KBM-7 (cell line): ENCODE data around the gene UPF1.

Experiments used
- DNase-seq: peaks from one replicate; pipeline ENCODE4 v3.0.0-alpha.2; 2015
- in situ Hi-C: fragments of 300-500 bp; cut with MboI; formaldehyde crosslinking; loops from 2 replicates; pipeline ENCODE4 v1.14.3; 2020; ENCODE audit warnings: low sequenced_read_pairs, low pct_unique_long_range_greater_than_20kb, mixed read lengths

The UPF1 gene

DNA sequence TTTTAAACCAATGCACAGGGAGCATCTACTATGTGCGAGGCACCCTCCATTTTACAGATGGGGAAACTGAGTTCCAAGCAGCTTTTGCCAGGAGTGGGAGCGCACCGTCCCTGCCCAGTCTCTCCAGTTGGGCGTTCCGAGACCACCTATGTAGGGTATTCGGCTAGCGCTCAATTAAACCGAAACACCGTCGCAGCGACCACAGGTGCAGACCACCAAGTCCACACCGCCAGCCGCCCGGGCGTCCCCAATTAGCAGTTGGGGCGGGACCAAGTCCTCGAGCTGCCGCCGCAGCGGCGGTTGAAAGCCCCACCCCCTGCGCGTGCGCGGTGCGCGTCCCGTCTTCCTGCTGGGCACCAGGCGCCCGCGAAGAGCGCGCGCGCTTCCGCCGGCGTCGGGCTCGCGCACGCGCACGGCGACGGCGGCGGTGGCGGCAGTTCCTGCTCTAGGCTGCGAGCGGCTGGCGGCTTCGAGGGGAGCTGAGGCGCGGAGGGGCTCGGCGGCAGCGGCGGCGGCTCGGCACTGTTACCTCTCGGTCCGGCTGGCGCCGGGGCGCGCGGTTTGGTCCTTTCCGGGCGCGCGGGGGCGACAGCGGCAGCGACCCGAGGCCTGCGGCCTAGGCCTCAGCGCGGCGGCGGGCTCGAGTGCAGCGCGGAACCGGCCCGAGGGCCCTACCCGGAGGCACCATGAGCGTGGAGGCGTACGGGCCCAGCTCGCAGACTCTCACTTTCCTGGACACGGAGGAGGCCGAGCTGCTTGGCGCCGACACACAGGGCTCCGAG lies at the start of gene UPF1:
UPF1 (plus strand) TSS at position 436 of the 782 bp plus-strand sequence; CDS start at position 687, 251 bp downstream.
- in situ Hi-C loops, result no loop called here
- DNase-seq, result peak; percentile 92

DNA sequence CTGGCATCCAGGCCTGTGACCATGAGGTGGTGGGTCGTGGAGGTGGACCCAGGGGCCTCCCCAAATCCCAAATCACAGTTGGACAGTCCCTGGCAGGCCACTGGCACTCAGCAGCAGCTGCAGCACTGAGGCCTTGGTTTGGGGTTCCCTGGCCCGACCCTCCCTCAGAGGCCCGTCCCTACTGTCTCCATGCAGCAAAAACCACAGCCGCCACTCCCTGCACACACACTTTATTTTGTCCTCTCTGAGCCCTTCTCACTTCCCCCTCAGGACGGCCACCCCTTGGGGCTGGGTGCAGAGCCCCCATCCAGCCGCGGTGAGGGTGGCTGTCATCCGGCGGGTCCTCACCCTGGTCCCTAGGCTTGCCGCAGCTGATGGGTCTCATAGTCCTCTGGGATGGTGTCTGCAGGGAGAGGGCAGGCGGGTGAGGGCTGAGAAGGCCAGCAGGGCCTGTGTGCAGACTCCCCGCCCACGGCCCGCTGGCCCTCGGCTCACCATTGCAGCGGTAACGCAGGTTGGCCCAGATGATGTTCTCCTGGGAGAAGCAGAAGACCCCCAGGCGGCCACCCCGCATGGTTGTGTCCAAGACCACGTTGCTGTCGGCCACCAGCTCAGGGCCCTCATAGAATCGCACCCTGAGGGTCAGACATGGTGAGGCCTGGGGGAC lies 49.1 kb upstream of the UPF1 start:
- no peak for DNase-seq
- in situ Hi-C loops, result no loop called here

DNA sequence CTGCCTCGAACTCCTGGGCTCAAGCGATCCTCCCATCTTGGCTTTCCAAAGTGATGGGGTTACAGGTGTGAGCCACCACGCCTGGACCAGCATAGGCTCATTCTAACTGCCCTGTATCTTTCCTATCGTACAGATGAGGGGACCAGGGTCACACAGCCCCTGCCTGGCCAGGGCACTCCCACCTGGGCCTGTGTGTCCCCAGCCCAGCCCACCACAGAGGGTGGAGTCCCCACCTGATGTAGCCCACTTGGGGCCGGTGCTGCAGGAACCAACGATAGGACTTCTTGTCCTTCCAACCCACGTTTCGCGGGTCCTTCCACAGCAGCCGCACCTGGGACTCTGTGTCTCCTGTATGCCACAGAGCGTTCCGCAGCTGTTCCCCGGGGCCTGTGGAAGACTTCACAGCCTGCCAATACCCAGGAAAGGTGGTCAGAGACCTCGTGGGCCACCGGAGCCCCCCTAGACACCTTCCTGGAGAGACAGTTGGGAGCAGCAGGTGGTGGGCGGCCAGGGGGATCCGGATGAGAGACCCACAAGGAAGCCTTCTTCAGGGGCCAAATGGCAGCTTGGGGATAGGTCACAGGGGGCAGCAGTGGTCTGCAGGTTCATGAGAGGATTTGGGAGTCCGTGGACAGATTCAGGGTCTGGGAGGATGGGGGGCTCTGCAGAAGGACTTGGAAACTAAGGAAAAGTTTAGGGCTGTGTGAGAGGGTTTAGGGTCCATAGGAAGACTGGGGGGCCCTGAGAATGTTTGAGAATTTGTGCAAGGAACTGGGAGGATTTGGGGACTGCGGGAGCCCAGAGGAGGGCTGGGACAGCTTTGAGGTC lies 47.6 kb upstream of the UPF1 start:
- DNase-seq, result no peak
- in situ Hi-C loops, result no loop called here

DNA sequence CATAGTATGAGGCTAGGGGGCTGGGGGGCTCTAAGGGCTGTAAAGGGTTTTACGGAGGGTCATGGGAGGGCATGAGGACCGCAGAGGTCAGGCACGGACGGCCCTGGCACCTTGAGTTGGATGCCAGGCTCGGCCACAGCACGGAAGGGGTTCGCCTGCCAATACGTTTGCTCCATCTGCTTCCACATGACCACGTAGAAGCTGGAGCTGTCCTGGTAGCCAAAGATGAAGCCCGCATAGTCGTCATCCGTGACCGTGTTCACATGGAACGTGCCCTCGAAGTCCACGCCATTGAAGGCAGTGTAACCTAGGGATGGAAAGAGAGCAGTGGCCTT lies 47.0 kb upstream of the UPF1 start:
- in situ Hi-C loops, result no loop called here
- no peak for DNase-seq

DNA sequence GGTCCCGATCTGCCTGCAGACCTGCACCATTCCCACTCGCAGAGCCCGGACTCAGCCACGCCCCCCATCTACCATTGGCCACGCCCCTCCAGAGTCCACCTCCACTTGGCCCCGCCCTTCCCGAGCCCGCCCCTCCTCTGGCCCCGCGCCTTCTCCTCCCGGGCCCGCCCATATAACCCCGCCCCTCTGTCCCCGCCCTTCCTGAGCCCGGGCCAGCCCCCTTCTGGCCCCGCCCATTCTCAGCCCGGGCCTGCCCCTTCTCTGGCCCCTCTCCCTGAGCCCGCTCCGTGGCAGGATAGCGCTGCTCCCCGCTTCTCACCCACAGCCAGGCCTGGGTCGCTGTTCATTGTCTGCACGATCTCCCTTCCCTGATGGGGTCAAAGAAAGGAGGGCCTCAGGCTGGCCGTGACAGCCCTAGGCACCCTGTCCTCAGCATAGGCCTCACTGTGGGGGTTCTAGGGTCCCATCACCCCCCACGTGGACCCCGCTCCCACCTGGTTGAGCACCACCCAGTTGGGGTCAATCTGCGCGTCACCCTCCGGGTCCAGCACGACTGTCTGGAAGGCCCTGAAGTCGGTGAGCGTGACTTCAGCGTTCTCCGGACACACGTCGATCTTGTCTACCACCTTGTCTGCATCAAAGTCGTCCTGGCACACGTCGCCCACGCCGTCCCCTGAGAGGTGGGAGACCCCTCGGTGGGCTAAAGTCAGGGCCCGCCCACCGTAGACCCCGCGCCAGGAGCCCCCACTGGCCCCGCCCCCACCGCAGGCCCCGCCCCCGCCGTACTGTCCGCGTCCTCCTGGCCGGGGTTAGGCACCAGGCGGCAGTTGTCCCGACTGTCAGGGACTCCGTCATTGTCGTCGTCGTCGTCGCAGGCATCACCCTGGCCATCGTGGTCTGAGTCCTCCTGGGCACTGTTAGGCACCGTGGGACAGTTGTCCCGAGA lies 46.3 kb upstream of the UPF1 start:
- in situ Hi-C loops, result no loop called here
- DNase-seq, result peak; percentile 60

DNA sequence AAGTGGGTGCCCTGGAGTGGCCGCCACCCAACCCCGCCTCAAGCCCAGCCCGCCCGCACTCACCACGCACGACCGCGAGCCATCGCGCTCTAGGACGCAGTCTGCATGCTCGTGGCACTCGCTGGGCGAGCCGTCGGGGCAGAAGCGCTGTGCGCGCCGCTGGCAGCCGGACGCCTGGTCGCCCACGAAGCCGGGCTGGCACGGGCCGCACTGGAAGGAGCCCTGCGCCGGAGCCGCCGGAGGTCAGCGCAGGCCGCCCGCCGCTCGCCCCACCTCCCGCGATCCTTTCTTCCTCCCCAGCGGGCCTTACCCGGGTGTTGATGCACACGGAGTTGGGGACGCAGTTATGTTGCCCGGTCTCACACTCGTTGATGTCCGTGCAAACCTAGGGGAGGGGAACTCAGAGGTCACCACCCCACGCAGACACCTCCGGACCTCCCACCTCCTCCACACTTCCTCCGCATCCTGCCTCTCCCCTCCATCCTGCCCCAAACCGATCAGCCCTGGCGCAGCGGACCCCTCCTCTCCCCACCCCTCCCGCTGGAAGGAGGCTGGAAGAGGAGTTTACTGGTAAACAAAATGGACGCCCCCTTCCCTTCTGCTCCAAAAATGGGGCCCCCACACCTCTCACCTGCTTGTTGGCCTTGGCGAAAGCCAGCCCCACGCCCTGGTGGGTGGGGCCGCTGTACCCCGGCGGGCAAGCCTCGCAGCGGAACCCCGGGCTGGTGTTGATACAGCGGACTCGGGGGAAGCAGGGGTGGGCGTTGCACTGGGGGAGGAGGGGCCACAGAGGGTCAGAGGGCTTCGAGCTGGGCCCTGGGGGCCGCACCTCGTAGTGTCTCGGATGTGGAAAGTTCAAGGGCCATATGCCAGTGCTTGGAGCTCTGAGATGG lies 43.0 kb upstream of the UPF1 start:
- no peak for DNase-seq
- in situ Hi-C loops, result no loop called here

DNA sequence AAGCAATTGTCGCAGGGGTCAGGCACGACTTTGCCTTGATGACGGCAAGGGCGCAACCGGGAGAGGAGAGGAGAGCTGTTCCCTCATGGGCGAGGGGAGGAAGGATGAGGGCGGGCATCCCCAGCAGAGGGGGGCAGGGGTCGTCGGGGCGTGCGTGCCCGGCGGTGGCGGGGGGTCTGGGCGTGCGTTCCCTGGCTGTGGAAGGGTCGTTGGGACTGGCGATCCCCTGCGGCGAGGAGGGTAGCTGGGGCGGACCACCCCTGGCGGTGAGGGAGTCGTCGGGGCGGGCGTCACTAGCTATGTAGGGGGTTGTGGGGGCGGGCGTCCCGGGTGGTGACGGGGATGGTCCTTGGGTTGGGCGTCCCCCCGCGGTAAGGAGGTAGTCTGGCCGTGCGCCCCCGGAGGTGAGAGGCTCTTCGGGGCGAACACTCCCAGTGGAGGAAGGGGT lies 42.3 kb upstream of the UPF1 start:
- in situ Hi-C loops, result no loop called here
- DNase-seq, result no peak

DNA sequence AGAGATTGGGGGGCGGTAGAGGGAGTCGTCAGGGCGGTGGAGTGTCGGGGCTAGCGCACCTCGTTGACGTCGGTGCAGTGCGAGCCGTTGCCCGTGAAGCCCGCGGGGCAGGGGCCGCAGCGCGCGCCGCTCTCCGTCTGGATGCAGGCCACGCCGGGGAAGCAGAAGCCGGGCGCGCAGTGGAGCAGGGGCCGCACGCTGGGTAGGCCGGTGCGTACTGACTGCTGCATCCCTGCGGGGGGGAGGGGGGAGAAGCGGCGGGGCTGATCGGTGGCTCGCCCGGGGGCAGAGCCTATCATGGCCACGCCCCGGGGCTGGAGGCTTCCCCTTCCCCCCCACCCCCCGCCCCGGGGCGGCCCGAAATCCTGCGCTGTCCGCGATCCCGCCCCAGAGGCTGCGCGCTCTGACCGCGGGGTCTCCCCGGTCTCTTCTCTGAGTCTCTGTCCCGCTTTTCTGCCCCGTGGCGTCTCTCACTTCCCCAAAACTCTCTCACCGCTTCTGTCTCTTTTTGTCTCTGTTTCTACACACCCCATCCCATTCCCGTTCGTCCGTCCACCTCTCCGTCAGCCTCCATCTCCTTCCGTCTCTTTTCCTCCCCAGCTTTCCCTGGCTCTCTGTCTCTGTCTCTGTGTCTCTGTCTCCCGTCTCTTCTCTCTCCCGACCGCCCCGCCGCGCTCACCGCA lies 41.7 kb upstream of the UPF1 start:
- DNase-seq, result peak; percentile 58
- in situ Hi-C loops, result no loop called here

DNA sequence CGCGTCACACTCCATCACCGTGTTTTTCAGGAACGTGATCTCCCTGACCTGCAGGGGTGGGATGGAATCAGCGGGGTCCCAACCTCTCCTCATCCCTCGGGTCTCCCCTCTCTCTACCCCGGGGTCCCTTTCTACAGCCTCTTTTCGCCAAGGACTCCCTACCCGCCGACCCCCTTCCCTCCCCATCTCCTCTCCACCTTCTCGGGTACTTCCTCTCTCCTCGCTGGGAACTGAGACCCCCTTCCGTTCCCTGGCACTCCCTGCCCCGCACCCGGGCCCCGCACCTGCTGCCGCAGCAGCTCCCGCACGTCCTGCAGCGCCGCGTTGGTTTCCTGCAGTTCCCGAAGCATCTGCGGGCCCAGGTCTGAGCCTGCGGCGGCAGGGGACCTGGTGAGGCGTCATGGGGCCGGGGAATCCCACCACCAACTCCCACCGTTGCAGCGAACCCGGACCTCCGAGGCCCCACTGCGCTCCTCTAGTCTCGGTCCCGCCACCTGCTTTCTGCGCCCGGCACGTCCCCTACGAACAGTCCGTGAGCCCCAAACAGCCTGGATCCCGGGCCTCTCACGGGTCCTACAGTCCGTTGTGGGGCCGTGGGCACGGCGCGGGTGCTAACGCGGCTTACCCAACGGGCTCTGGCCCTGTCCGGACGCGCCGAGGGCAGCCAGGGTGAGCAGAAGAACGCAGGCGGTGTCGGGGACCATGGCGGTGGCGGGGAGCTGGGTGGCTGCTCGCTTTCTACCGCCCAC lies 41.0 kb upstream of the UPF1 start, which contains the start of gene COMP:
COMP (minus strand) TSS at position 740 of the 749 bp plus-strand sequence; CDS start at position 704, 36 bp downstream.
- in situ Hi-C loops, result no loop called here
- no peak for DNase-seq

DNA sequence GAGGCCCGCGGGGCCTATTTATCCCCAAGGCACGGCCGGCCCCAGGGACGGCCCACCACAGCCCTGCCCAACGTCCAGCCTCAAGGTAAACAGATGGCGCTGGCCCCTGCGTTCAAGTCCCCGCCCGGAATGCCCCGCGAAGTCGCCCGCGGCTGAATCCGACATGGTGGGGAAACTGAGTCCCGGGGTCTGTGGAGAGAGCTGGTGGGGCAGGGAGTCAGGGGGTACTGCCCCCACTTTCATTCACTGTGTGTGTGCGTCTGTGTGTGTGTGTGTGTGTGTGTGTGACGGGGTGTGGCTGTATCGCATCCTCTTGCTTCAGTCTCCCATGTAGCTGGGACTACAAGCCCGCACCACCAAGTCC lies 40.5 kb upstream of the UPF1 start:
- in situ Hi-C loops, result no loop called here
- DNase-seq, result no peak

DNA sequence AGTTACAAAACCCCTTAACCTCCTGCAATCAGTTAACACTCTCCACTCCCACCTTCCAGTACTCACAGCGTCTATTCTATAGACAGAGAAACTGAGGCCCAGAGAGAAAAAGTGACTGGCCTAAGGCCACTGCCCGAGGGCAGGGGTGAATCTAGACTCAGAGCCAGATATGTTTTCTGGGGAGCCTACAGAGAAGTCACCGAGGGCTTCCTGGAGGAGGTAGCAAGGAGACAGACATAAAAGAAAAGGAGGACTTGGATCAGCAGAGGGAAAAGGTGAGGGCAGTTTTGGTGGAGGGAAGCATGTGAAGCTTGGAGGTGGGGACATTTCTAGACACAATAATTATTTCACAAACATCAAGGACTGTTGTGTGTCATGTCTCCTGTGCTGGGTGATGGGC lies 39.1 kb upstream of the UPF1 start:
- no peak for DNase-seq
- in situ Hi-C loops, result no loop called here

DNA sequence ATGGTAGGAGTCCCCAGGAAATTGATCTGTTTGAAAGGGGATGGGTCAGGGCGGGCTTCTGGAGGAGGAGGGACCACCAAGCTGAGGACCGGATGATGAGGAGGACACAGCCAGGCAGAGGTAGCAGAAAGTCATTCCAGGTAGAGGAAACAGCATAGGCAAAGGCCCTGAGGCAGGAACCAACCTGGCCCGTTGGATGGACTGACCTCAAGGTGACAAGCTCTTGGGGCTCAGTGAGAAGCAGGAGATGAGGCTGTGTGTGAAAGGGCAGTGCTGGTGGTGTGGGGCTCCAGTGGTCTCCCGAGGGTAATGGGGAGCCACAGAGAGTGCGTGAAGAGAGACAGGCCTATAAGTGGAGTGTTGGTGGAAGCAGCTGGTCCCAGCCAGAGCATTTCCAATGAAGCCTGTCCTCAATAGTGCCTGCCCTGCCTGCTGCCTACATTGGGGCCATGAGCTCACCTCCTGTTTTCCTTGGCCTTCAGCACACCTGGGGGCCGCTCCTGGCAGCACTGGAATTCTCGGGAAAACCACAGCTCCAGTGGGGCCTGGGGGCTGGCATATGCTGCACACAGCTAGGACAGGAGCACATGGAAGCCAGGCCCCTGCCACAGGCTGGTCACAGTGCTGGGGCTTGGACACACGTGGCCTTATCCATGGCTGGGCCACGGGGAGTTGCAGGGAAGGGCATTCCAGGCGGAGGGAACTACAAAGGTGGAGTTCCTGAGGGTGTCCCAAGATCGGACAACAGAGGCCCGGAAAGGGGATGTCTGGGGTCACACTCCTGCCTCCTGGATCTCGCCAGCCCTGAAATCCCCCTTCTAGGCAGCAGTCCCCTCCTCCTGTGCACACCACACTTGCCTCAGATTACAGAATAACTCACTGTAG lies 38.4 kb upstream of the UPF1 start:
- in situ Hi-C loops, result no loop called here

DNA sequence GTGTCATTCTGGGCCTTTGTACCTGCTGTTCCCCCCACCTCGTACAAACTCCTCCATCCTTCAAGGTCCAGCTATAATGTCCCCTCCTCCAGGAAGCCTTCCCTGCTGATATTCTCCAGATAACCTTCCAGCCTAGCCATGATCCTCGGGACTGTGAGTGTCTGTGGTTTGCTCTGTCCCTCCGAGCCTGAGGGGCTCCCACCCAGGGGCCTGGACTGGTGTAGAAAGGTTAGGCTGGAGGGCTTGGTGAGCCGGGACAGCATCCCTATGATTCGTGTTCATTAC lies 37.8 kb upstream of the UPF1 start:
- no peak for DNase-seq
- in situ Hi-C loops, result no loop called here

More for the DNA sequence above, 38.4 kb upstream of the UPF1 start:
- DNase-seq, result no peak

DNA sequence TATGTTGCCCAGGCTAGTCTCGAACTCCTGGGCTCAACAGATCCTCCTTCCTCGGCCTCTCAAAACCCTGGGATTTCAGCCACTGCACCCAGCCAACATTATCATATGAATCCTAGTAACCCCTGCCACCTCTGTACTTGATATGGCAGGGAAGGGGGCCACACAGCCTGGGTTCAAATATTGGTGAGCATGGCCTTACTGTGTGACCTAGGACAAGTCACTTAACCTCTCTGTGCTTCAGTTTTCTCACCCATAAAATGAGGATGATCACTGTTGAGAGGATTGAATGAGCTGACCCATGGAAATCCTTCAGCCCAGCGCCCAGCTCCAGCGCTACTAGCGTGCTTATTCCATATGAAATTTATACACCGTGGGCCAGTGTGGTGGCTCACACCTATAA lies 37.1 kb upstream of the UPF1 start:
- in situ Hi-C loops, result no loop called here
- DNase-seq, result no peak

DNA sequence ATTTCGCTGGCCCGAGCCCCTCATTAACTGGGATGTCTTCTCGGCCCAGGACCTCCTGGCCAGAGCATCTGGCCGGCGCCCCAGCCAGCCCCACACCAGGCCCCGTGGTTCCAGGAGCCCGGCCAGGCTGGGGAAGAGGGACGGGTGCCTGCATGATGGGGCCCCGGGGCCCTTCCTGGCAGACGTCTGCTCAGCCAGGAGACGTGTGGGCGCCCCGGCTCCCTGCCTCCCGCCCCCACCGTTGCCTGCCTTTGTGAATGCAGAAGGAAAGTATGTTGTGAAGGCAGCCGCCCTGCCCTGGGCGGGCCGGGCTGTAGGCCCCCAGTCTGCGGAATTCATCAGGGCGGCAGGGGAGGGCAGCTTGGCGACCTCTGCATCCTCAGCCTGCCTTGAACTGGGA lies 36.2 kb upstream of the UPF1 start:
- DNase-seq, result no peak
- in situ Hi-C loops, result no loop called here

DNA sequence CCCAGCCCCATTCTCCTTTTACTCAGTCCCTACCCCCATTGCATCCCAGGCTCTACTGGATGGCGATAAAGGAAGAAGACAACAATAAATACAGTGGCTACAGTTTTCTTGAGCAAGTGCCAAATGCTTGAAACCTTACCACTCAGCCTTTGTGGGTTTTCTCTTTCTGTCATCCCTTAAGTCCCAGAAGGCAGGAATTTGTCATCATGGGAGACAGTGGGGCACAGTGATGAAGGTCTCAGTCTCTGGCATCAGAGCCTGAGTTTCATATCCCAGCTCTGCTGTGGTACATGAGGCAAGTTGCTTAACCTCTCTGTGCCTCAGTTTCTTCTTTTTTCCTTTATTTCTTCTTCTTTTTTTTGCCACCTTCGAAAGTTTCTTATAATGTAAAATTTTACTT lies 35.5 kb upstream of the UPF1 start:
- no peak for DNase-seq
- in situ Hi-C loops, result no loop called here
